HCT116 (cell line): Measurements from ENCODE around the gene ZNF236. TPM values are rescaled to one million over a fixed set of nuclear protein-coding genes. Genes with fewer than 3 reads are reported as not detected.

Experiments
- ATAC-seq: fragments of 200-7000 bp; cut with Tn5 transposase; 2 replicates; pipeline ENCODE4 v1.9.1; 2020; ENCODE audit warnings: mild to moderate bottlenecking, moderate library complexity
- BruUV-seq: library from RNA; stranded (reverse); fragments of 400-500 nt; replicated peaks from 2 replicates; lab custom pipeline; 2021; lab: Mats Ljungman, UMichigan
- CTCF ChIA-PET: fragments of 300-600 bp; sonication (Branson Sonifier 250); formaldehyde crosslinking; loops from one replicate; lab custom pipeline; 2021; ENCODE audit warnings: antibody characterized with exemption; lab: Charles Lee
- POLR2A ChIA-PET: fragments of 300-600, 350-600 bp; sonication (Branson Sonifier 250); formaldehyde crosslinking; loops from one replicate; lab custom pipeline; 2021; ENCODE audit warnings: antibody characterized with exemption; lab: Charles Lee
- RAD21 ChIA-PET, 2 experiments: fragments of 300-600 bp; sonication (Branson Sonifier 250); formaldehyde crosslinking; loops; one replicate each; lab custom pipeline; 2023; ENCODE audit warnings: low total read pairs in 2 of 2; ENCODE audit not compliant: uncharacterized antibody in 2 of 2, unreplicated experiment in 2 of 2, low non-redundant PET in 1 of 2; lab: Charles Lee
- DNase-seq: peaks from one replicate; pipeline ENCODE4 v3.0.0-alpha.2; 2010; ENCODE audit warnings: low read depth, low spot score
- H2AFZ ChIP-seq: fragments of 200-600 bp; shearing (Covaris generic), sonication (generic); 2 replicates; pipeline ENCODE4 v1.6.1; 2017; ENCODE audit warnings: low read depth, mixed run types, mixed read lengths, antibody characterized with exemption, low read length; ENCODE audit not compliant: poor library complexity, severe bottlenecking
- H3K27ac ChIP-seq: 2 replicates; pipeline ENCODE4 v1.5.1; 2012; ENCODE audit warnings: low read depth, low read length
- H3K27me3 ChIP-seq: fragments of 200-600 bp; sonication (generic); 2 replicates; pipeline ENCODE4 v1.6.1; 2016; ENCODE audit warnings: mixed run types, low read length, mixed read lengths; ENCODE audit not compliant: insufficient read depth
- H3K36me3 ChIP-seq, 2 experiments: fragments of 200-500 bp in 1 of 2; fragments of 200-600 bp in 1 of 2; sonication (Bioruptor generic) in 1 of 2; sonication (generic) in 1 of 2; 2 replicates each; pipeline versions ENCODE4 v1.5.1 to v1.6.1; 2014 to 2016; ENCODE audit warnings: low read length in 2 of 2, inconsistent platforms in 1 of 2, mixed read lengths in 1 of 2, mixed run types in 1 of 2; ENCODE audit not compliant: insufficient read depth in 2 of 2, control insufficient read depth in 1 of 2
- H3K4me1 ChIP-seq, 2 experiments: fragments of 200-600 bp in 1 of 2; sonication (generic) in 1 of 2; 2 replicates each; pipeline versions ENCODE4 v1.5.1 to v1.6.1; 2012 to 2017; ENCODE audit warnings: low read length in 2 of 2, inconsistent platforms in 1 of 2, mild to moderate bottlenecking in 1 of 2, mixed read lengths in 1 of 2, mixed run types in 1 of 2, moderate library complexity in 1 of 2; ENCODE audit not compliant: insufficient read depth in 2 of 2, control insufficient read depth in 1 of 2
- H3K4me2 ChIP-seq: fragments of 200-600 bp; sonication (generic); 2 replicates; pipeline ENCODE4 v1.6.1; 2017; ENCODE audit warnings: mixed run types, low read length, mixed read lengths
- H3K4me3 ChIP-seq, 2 experiments: fragments of 200-600 bp in 1 of 2; sonication (generic) in 1 of 2; replicated peaks in 1 of 2; 2 replicates each; pipeline ENCODE4 v1.5.1; 2011 to 2016; ENCODE audit warnings: low read length in 2 of 2, control low read depth in 1 of 2, low read depth in 1 of 2, mild to moderate bottlenecking in 1 of 2, mixed read lengths in 1 of 2, mixed run types in 1 of 2
- H3K79me2 ChIP-seq: fragments of 200-600 bp; sonication (generic); 2 replicates; pipeline ENCODE4 v1.6.1; 2017; ENCODE audit warnings: mild to moderate bottlenecking, mixed run types, low read length, moderate library complexity, mixed read lengths; ENCODE audit not compliant: insufficient read depth
- H3K9ac ChIP-seq: fragments of 200-600 bp; sonication (generic); 2 replicates; pipeline ENCODE4 v1.6.1; 2016; ENCODE audit warnings: low read length, mixed read lengths
- H3K9me2 ChIP-seq: fragments of 200-600 bp; sonication (generic), shearing (Covaris generic); 2 replicates; pipeline ENCODE4 v1.6.1; 2017; ENCODE audit warnings: mixed run types, mild to moderate bottlenecking, moderate library complexity; ENCODE audit not compliant: insufficient read depth
- H3K9me3 ChIP-seq, 2 experiments: fragments of 200-500 bp in 1 of 2; fragments of 200-600 bp in 1 of 2; sonication (Bioruptor generic) in 1 of 2; sonication (generic) in 1 of 2; 2 replicates each; pipeline ENCODE4 v1.6.1; 2014 to 2017; ENCODE audit warnings: low read length in 2 of 2, mixed read lengths in 2 of 2, inconsistent platforms in 1 of 2, low read depth in 1 of 2, mild to moderate bottlenecking in 1 of 2, mixed run types in 1 of 2, moderate library complexity in 1 of 2; ENCODE audit not compliant: control insufficient read depth in 1 of 2, insufficient read depth in 1 of 2
- H4K20me1 ChIP-seq: fragments of 200-600 bp; sonication (generic), shearing (Covaris generic); 2 replicates; pipeline ENCODE4 v1.6.1; 2017; ENCODE audit warnings: mixed run types, mild to moderate bottlenecking, moderate library complexity; ENCODE audit not compliant: insufficient read depth
- CTCF ChIP-seq, 3 experiments: fragments of 200-600 bp in 1 of 3; sonication (generic) in 1 of 3; IDR thresholded peaks in 2 of 3; conservative IDR thresholded peaks in 1 of 3; 2 replicates each; pipeline ENCODE4 v1.5.1; 2012 to 2017; ENCODE audit warnings: low read depth in 2 of 3, low read length in 2 of 3, antibody characterized with exemption in 1 of 3, borderline replicate concordance in 1 of 3, control low read depth in 1 of 3, mild to moderate bottlenecking in 1 of 3, mixed read lengths in 1 of 3, mixed run types in 1 of 3, moderate library complexity in 1 of 3; ENCODE audit not compliant: insufficient read depth in 1 of 3
- EGR1 ChIP-seq: IDR thresholded peaks from 2 replicates; pipeline ENCODE4 v1.6.1; 2012; ENCODE audit warnings: low read depth
- SRF ChIP-seq: IDR thresholded peaks from 2 replicates; pipeline ENCODE4 v1.6.1; 2012; ENCODE audit warnings: low read depth
- intact Hi-C: fragments of 100-400 bp; cut with micrococcal nuclease; formaldehyde crosslinking; loops from 2 replicates; pipeline ENCODE4 v1.10.0; 2022
- total RNA-seq: library from RNA; stranded (reverse); gene quantifications from one replicate; pipeline ENCODE4 v1.2.1, GENCODE V29; 2021; ENCODE audit not compliant: unreplicated experiment

ZNF236 gene
- total RNA-seq, 1 experiment from 2014 or later = 15.0 TPM

GRCh38 chr18:77007251-77007650, 184.9 kb downstream of the ZNF236 start:
- Histone ChIP-seq H3K36me3 (no peaks in the 10 kb centered on the region), H3K4me3 (no peak overlapping the region), H3K27me3 (no peaks in the 10 kb centered on the region), H2AFZ (no peak overlapping the region), H3K4me2 (no peak overlapping the region), H3K9ac (no peak overlapping the region), H3K27ac (no peak overlapping the region), H3K79me2 (no peaks in the 10 kb centered on the region), H3K9me2 (no peaks in the 10 kb centered on the region), H3K4me1 (no peaks in the 10 kb centered on the region), H4K20me1 (no peaks in the 10 kb centered on the region), H3K9me3 (no peaks in the 10 kb centered on the region)
- intact Hi-C loops = loop anchor here (10.0 kb wide), 3 partner anchors 48 to 1978 kb away; partner anchors contain the start of gene MBP
- DNase-seq (no peak), ATAC-seq (no peak)
- no TSS peak for BruUV-seq
- ChIA-PET RAD21 (no interaction called here), CTCF (no interaction called here), POLR2A (no interaction called here)
- TF ChIP-seq EGR1 = no peak

GRCh38 chr18:77008006-77008405, 185.6 kb downstream of the ZNF236 start:
- intact Hi-C loops = loop anchor here (10.0 kb wide), 3 partner anchors 47 to 1977 kb away; partner anchors contain the start of gene MBP
- Histone ChIP-seq H3K4me1 (no peaks in the 10 kb centered on the region), H3K9me3 (no peaks in the 10 kb centered on the region), H3K4me2 (no peak overlapping the region), H3K79me2 (no peaks in the 10 kb centered on the region), H4K20me1 (no peaks in the 10 kb centered on the region), H3K4me3 (no peak overlapping the region), H3K9ac (no peak overlapping the region), H3K36me3 (no peaks in the 10 kb centered on the region), H3K9me2 (no peaks in the 10 kb centered on the region), H3K27ac (no peak overlapping the region), H3K27me3 (no peaks in the 10 kb centered on the region), H2AFZ (no peak overlapping the region)
- POLR2A ChIA-PET = no interaction called here
- RAD21 ChIA-PET = no interaction called here
- CTCF ChIA-PET = no interaction called here
- no TSS peak for BruUV-seq
- no peak for TF ChIP-seq SRF
- no peak for TF ChIP-seq CTCF (IDR thresholded peaks at IDR 0.05 in 2 of 3, conservative IDR thresholded peaks at IDR 0.05 in 1 of 3; ENCODE audit: borderline replicate concordance in 1 of 3, insufficient read depth in 1 of 3, low read depth in 2 of 3, low read length in 2 of 3)
- ATAC-seq = no peak
- DNase-seq = no peak
